Stimulated activated CD4-positive, alpha-beta T cell treated with anti-CD3 and anti-CD28 coated beads, Interleukin-12 subunit alpha, Interleukin-12 subunit beta, amount 100 ng/mL, for 4 hours (primary cell): ENCODE measurements around the gene ECI2.
"Not testable (repeated sequence)": the region's sequence is repeated elsewhere in the genome, so short reads cannot be mapped to it uniquely, and the experiment has no call there.

Experiments
- DNase-seq: peaks from one replicate; pipeline ENCODE4 v3.0.0-alpha.2; 2020

The ECI2 gene

GRCh38 chr6:4138186-4138585, 2.8 kb upstream of the ECI2 start:
- DNase-seq: no peak

DNA sequence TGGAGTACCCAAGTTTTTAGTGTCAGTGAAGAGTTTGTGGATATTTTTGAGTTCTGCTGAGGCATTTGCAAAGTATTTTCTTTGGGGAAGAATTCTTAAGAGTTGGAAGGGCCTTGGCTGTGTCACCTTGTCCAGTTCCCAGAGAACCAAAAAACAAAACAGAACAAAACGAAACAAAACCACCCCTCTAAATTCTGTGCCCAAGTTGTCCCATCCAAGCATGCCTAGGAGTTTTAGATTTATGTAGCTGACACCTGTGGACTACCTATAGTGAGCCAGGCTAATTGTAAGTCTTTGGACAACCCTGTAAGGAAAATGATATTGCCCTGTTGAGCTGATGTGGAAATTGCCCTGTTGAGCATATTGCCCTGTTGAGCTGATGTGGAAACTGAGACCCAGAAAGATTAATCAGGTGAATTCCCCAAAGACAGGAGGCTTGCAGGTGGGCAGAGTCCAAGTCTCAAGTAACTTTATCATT, 1.0 kb upstream of the ECI2 start:
- no peak for DNase-seq

GRCh38 chr6:4135665-4136353, 434 bp upstream of the ECI2 start:
- DNase-seq: peak; percentile 97

- DNase-seq: peak; percentile 19
Observed at GRCh38 chr6:4133941-4134838, 1.2 kb downstream of the ECI2 start.

DNA sequence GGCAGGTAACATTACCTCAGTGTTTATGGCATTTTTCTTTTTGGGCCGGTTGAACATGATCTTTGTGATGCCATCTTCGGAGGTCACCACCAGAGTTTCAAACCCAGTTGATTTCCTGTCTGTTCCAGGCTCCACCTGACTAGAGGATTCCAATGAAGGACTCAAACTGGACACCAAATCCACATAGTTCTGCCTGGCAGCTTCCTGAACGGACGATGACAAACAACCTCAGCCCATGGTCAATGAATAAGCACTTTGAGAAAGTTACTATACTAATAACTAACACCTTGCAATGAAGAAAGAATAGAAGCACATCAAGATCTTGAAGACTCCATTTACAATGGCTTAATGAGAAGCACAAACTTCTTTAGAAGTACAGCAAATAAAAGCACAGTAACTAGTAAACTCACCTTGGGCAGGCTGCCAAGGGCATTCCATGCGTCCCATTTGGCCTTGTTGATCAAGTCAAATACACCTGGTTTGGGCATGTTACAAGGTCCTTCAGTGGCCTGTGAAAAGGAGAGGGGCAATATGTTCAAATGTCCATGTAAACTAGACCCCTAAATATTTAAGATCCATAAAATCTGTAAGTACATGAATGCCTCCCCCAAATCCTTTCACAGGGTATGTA, 4.9 kb downstream of the ECI2 start:
- DNase-seq: no peak

DNA sequence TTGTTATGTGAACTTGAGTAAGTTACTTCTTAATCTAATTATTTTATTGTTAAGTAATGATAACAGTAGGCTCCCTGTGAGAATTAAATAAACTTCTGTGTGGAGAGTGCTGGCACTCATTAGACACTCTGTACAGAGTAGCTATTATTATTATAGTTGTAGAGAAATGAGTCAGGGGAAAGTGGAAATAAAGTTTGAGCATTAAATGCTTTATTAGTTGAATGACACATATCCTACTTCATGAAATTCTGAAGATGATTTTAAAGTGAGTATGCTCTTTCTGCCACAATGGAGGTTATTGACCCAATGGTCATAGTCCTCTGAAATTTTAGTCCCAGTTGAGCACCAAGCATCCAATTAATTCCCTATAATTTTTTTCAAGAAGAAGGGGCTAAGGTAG, 5.9 kb downstream of the ECI2 start:
- no peak for DNase-seq

- no peak for DNase-seq
Observed at GRCh38 chr6:4128748-4129147, 6.6 kb downstream of the ECI2 start.

DNA sequence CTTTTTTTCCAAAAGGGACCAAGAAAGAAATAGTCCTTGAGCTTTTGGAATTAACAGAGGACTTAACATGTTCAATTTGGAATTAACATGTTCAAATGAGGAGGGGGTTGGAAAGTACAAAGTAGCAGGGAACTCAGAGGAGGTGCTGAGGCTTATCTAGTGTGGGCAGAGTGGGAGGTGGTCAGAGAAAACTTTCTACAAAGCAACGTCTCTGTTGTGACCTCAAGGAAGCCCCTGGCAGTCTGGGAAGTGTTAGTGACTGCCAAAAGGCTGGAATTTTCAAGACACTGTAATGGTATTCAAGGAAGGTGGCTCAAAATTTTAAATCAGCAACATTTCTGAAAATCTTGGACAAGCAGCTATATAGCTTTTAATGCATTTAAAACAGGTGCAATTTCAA, 7.3 kb downstream of the ECI2 start:
- DNase-seq: no peak

DNA sequence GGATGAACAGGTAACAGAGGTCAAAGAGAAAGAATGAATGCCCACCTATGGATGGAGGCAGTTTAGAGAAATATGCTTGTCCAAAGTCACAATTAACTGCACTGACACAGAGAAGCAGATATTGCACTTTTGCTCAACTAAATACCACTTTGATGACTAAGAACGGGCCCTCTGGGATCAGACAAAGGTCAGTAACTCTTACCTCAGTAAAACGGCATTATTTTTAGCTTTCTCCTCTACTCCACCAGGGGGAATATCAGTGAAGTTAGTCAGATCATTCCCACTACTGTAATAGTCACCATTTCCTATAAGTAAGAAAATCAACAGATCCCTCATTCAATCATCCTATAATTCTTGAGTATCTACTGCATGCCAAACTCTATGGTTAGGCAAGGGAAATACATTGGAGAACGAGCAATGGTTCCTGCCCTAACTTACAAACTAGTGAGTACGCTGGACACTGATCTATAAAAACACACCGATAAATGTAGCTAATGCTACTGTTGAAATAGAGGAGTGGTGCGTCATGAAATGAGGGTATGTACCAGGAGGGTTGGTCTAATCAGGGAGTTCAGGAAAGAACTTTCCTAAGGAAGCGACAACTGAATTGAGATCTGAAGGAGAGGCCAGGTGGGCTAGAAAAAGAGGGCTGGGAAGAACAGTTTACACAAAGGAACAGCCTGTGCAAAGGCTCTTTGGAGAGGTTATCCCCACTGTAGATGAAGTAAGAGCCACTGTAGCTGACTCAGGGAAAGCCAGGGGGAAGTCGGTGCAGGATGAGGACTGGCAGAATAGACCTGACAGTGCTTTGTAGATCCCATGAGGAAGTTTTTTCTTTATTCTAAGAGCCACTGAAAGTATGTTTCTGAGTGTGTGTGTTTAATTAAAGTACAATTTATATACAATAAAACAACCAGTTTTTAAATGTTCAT, 9.2 kb downstream of the ECI2 start:
- no peak for DNase-seq

DNA sequence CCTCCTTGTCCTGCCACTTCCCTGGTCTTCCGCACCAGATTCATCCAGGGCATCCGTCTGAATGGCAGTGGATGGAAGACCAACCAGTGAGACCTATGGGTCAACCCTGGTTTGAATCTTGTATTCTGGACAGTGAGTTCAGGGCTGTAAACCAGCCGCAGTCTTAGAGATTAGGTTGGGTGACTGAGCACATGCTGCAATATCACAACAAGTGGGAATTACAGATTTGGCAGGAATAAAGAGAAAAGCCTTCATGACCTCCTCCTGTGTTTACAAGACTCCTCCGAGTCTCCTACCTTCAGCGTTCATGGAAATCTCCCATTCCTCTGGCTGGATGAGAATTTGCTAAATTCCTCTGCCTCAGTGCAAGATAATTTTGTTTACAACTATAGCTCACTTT, 9.9 kb downstream of the ECI2 start:
- DNase-seq: no peak

GRCh38 chr6:4124351-4124750, 11.0 kb downstream of the ECI2 start:
- DNase-seq: no peak

DNA sequence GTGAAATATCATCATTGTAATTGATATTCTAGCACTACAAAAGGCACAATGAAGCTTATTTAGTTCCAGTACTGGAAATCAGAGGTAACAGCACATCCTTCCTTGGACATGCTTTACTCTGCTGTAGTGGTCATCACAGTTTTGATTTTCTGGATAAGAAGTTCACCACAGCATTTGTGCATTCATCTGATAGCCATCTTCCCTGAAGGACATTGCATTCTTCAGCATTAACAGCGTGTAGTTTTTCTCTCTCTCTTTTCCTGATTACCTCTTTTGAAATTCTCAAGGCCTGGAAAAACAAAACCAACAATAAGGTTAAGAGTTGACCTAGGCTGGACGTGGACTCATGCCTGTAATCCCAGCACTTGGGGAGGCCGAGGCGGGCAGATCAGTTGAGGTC, 19.6 kb downstream of the ECI2 start:
- DNase-seq: no peak

DNA sequence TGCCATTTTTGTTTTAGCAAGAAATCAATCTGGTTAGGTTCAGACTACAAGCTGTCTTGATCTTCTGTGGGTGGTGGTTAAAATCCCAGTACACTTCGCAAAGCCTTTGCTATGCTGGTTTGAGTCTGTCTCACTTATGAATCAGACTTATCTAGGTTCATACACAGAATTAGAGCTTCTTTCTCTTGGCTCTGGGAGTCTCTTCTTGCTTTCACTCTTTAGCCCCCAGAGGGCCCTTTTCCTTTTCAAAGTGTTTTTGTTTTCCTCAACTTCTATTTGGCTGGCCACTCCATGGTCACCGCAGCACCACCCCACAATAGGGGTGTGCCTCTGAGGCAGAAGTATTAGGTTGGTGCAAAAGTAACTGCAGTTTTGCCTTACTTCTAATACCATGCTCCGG, 21.3 kb downstream of the ECI2 start:
- DNase-seq: no peak

DNA sequence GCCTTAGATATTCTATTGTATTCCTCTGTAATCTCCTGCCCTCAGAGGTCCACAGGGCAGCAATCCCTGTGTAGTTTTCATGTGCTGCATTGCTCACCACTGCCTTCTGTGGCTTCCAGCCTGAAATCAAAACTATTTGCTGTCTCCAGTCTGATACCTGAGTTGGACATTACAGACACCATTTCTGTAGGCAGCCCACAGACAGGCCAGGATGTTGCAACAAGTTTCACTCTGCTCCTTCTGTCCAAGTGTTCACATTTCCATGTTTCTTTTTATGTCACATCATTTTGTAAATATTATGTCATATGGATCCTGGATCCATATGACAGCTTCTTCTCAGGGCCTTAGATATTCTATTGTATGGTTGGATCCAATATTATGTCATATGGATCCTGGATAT, 21.7 kb downstream of the ECI2 start:
- DNase-seq: no peak

DNA sequence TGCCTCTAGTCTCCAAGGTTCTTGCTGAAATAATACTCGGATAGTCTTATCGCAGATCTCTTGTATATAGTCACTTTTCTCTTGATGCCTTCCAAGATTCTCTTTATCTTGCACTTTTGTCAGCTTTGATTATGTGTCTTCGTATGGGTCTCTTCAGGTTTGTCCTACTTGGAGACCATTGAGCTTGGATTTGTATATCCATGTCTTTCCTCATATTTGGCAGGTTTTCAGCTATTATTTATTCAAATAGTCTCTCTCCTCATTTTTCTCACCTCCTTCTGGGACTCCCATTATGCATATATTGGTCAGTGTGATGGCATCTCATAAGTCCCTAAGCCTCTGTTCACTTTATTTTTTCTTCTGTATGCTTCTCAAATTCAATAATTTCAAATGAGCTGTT, 23.0 kb downstream of the ECI2 start:
- no peak for DNase-seq

DNA sequence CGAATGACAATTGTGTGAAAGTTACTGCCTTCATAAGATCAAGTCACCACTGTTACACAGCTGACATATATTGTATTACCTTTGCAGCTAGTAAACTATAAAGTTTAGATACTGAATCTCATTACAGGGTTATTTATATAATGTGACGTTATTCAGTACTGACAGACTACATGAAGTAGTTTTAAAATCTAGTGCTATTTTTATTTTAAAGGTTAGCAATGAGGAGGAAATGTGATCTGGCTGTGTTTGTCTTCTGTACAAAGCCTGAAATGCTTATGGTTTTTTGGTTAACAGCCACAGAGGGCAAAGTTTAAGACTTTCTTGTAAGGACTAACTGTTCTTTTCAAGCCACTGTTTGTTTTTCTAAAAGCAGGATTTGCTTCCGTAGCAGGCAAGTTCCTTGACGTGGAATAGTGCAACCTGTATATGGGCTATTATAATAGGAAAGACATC, 26.0 kb downstream of the ECI2 start:
- DNase-seq: not testable (repeated sequence)

- no peak for DNase-seq
Observed at GRCh38 chr6:4108561-4109093, 26.7 kb downstream of the ECI2 start.

GRCh38 chr6:4107873-4108272, 27.5 kb downstream of the ECI2 start:
- no peak for DNase-seq

- DNase-seq: no peak
Observed at GRCh38 chr6:4105980-4106536, 29.3 kb downstream of the ECI2 start.

- no peak for DNase-seq
Observed at GRCh38 chr6:4103929-4104328, 31.4 kb downstream of the ECI2 start.

DNA sequence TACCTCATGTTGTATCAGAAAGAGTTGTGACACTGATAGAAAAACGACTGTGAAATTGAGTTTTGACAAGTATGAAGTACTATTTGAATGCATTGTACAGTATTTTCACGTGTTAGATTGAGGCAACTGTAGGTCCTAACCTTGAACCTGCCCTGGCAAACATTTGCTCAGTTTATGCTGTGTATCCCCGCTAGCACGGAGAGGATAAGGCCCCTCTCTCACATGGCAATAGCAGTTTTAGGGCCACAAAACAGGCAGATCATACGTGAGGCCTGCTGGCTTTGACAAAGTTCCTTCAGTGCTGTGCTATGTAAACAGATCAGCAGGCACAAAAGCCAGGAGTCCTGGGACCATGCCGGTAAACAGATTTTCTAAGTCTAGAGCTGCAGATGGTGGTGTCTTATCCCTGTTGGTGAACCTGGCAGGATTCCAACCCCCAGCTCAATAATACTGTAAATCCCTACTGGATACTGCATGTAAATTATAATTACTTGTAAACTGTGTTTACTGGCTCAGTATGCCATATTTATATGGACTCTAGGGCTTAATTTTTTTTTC, 32.6 kb downstream of the ECI2 start:
- no peak for DNase-seq

DNA sequence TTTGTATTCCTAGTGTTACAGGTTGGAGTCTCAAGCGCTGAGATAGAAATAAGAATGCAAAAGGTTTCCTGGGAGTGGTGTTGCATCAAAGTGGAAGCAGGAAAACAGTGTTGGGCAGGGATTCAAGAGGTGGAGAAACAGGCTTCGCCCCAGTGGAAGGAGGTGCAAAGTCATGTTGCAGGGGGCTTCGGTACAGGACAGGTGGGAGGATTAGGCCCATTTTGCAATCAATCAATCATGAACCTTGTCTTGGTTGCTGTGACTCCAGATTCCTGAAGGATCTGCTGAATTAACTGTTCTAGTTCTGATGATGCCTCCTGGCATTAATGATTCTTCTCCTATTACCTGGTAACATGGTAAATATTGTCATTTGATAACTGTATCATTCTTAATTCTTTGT, 34.1 kb downstream of the ECI2 start:
- no peak for DNase-seq
